VCaP (cell line): ENCODE data around the gene STOML3.

Experiments used
- H3K27ac ChIP-seq: fragments of 450-650 bp; 2 replicates; pipeline ENCODE4 v1.5.1; 2017
- CTCF ChIP-seq: fragments of 450-650 bp; conservative IDR thresholded peaks from 2 replicates; pipeline ENCODE4 v1.5.1; 2017; ENCODE audit warnings: mild to moderate bottlenecking, moderate library complexity

The STOML3 gene

GRCh38 chr13:39020853-39021462, 30.3 kb upstream of the STOML3 start:
- H3K27ac ChIP-seq = no peak overlapping the region
- no peak for TF ChIP-seq CTCF

GRCh38 chr13:39016787-39017186, 26.2 kb upstream of the STOML3 start:
- peak; percentile 85 for TF ChIP-seq CTCF
- no peak overlapping the region for H3K27ac ChIP-seq

- no peak overlapping the region for H3K27ac ChIP-seq
- no peak for TF ChIP-seq CTCF
These were observed 25.5 kb upstream of the STOML3 start for GRCh38 chr13:39016087-39016486.

- no peak overlapping the region for H3K27ac ChIP-seq
- TF ChIP-seq CTCF = no peak
These were observed 22.8 kb upstream of the STOML3 start for GRCh38 chr13:39013462-39013861.

GRCh38 chr13:39012608-39013007, 22.0 kb upstream of the STOML3 start:
- TF ChIP-seq CTCF = peak; percentile 29; the same call in 1 of the 2 replicates
- no peak overlapping the region for H3K27ac ChIP-seq

GRCh38 chr13:39006371-39007111, 15.9 kb upstream of the STOML3 start:
- 0 out of 2 replicates have a peak overlapping the region, but pooled peaks have one; percentile 25 for H3K27ac ChIP-seq

- TF ChIP-seq CTCF = no peak
These were observed 8.1 kb upstream of the STOML3 start for GRCh38 chr13:38998739-38999138.

GRCh38 chr13:38993381-38993780, 2.8 kb upstream of the STOML3 start:
- no peak overlapping the region for H3K27ac ChIP-seq
- TF ChIP-seq CTCF = no peak

More at GRCh38 chr13:38998739-38999138, 8.1 kb upstream of the STOML3 start:
- no peak overlapping the region for H3K27ac ChIP-seq
